NCI-H345 (cell line): Measurements from ENCODE around the gene ITPRID1.
"Not testable (repeated sequence)": the region's sequence is repeated elsewhere in the genome, so short reads cannot be mapped to it uniquely, and the experiment has no call there.

Experiments
- DNase-seq: peaks from one replicate; lab custom pipeline; 2025; lab: John Stamatoyannopoulos, UW

The ITPRID1 gene

GRCh38 chr7:31516680-31517502 is 3.0 kb downstream of the ITPRID1 start:
- DNase-seq: no peak

GRCh38 chr7:31517513-31517912 is 3.6 kb downstream of the ITPRID1 start:
- DNase-seq: no peak

- DNase-seq: no peak
These were observed 4.9 kb downstream of the ITPRID1 start for GRCh38 chr7:31518766-31519165.

- no peak for DNase-seq
These were observed 7.6 kb downstream of the ITPRID1 start for GRCh38 chr7:31521336-31522010.

- DNase-seq: no peak
These were observed 13.0 kb downstream of the ITPRID1 start for GRCh38 chr7:31526864-31527263.

- no peak for DNase-seq
These were observed 15.2 kb downstream of the ITPRID1 start for GRCh38 chr7:31529103-31529502.

GRCh38 chr7:31540651-31541185 is 26.8 kb downstream of the ITPRID1 start:
- not testable (repeated sequence) for DNase-seq

GRCh38 chr7:31545549-31545948 is 31.7 kb downstream of the ITPRID1 start:
- no peak for DNase-seq

GRCh38 chr7:31549611-31550010 is 35.7 kb downstream of the ITPRID1 start:
- no peak for DNase-seq

GRCh38 chr7:31550432-31550831 is 36.5 kb downstream of the ITPRID1 start:
- no peak for DNase-seq

- DNase-seq: peak; percentile 92
These were observed 39.8 kb downstream of the ITPRID1 start for GRCh38 chr7:31553661-31554081.

GRCh38 chr7:31562002-31562401 is 48.1 kb downstream of the ITPRID1 start:
- DNase-seq: no peak

GRCh38 chr7:31563522-31563921 is 49.6 kb downstream of the ITPRID1 start:
- DNase-seq: no peak

- no peak for DNase-seq
These were observed 50.1 kb downstream of the ITPRID1 start for GRCh38 chr7:31563951-31564350.

- DNase-seq: no peak
These were observed 50.8 kb downstream of the ITPRID1 start for GRCh38 chr7:31564661-31565060.

- DNase-seq: no peak
These were observed 55.6 kb downstream of the ITPRID1 start for GRCh38 chr7:31569528-31569927.

GRCh38 chr7:31583526-31583925 is 69.6 kb downstream of the ITPRID1 start:
- no peak for DNase-seq

GRCh38 chr7:31583942-31584341 is 70.1 kb downstream of the ITPRID1 start:
- DNase-seq: no peak

- DNase-seq: no peak
These were observed 81.5 kb downstream of the ITPRID1 start for GRCh38 chr7:31595390-31595789.

GRCh38 chr7:31602041-31602625 is 88.2 kb downstream of the ITPRID1 start:
- DNase-seq: no peak

GRCh38 chr7:31603046-31603445 is 89.2 kb downstream of the ITPRID1 start:
- DNase-seq: no peak

GRCh38 chr7:31613604-31614003 is 99.7 kb downstream of the ITPRID1 start:
- DNase-seq: no peak

- no peak for DNase-seq
These were observed 119.6 kb downstream of the ITPRID1 start for GRCh38 chr7:31633467-31633866.
